ENCODE measurements around the gene DAPK2. TPM values are rescaled to one million over a fixed set of nuclear protein-coding genes. Genes with fewer than 3 reads are reported as not detected.

Gene DAPK2
- total RNA-seq, result 1 to 10 TPM; 3.6 to 7.7 TPM
- 5.9 TPM for polyA plus RNA-seq (ENCODE audit: insufficient read depth, low read depth, low replicate concordance)
- long read RNA-seq, donor 1, result 0 reads
- long read RNA-seq, donor 2, result 0 reads

GRCh38 chr15:64046421-64047153 lies at the start of gene DAPK2:
DAPK2 (minus strand) TSS chr15:64046485; CDS start chr15:64040261, 6,224 bp downstream.
- H3K9me3 ChIP-seq, result no peaks in the 10 kb centered on the region
- DNase-seq, result peak; percentile 70
- H3K4me3 ChIP-seq, result peak within 1 kb of the TSS; percentile 52 to 60
- H3K36me3 ChIP-seq (ENCODE audit: low read depth, missing control alignments), result no peaks in the 10 kb centered on the region
- H3K4me1 ChIP-seq, result peaks cover 9% of the 10 kb centered on the region
- 7% methylated on average over 16 to 26 of the region's 50 CpGs for WGBS, 2 donors
- TF ChIP-seq CTCF (IDR thresholded peaks at IDR 0.05) (peak; percentile 54 to 71 (median 69)), POLR2A (IDR thresholded peaks at IDR 0.05) (no peak)
- H3K27me3 ChIP-seq, result no peaks in the 10 kb centered on the region
- intact Hi-C loops (cut with DNase I; ENCODE audit: low total_unique reads), result no loop called here
- no peak within 1 kb of the TSS for H3K27ac ChIP-seq

- TF ChIP-seq CTCF (IDR thresholded peaks at IDR 0.05) (no peak), POLR2A (IDR thresholded peaks at IDR 0.05) (no peak)
- Histone ChIP-seq H3K4me3 (peak overlapping the region; percentile 81 to 97), H3K4me1 (peaks cover 25% of the 10 kb centered on the region), H3K9me3 (no peaks in the 10 kb centered on the region), H3K36me3 (ENCODE audit: low read depth, missing control alignments) (no peaks in the 10 kb centered on the region), H3K27ac (peak overlapping the region; percentile 79 to 90), H3K27me3 (no peaks in the 10 kb centered on the region)
- intact Hi-C loops (cut with DNase I; ENCODE audit: low total_unique reads), result loop anchor here (5.0 kb wide), 1 partner anchor 57 kb away; the partner anchor contains the start of gene SNX22
- 22 to 37% methylated on average over 4 of the region's 4 CpGs for WGBS, 2 donors
- DNase-seq, result no peak
Measured at GRCh38 chr15:64095431-64095794, 49.1 kb upstream of the DAPK2 start.

GRCh38 chr15:64093627-64094417 lies 47.5 kb upstream of the DAPK2 start, which contains the start of gene CIAO2A:
CIAO2A (minus strand) TSS chr15:64093838; CDS start chr15:64093768, 70 bp downstream.
- Histone ChIP-seq H3K4me1 (peaks cover 25% of the 10 kb centered on the region), H3K27me3 (no peaks in the 10 kb centered on the region), H3K4me3 (peak within 1 kb of the TSS; percentile 67 to 86), H3K27ac (peak within 1 kb of the TSS; percentile 87 to 93), H3K9me3 (no peaks in the 10 kb centered on the region), H3K36me3 (ENCODE audit: low read depth, missing control alignments) (no peaks in the 10 kb centered on the region)
- WGBS, 2 donors, result 0 to 1% methylated on average over 25 to 41 of the region's 41 CpGs
- TF ChIP-seq CTCF (IDR thresholded peaks at IDR 0.05), result no peak
- peak; percentile 3 for TF ChIP-seq POLR2A (IDR thresholded peaks at IDR 0.05)
- intact Hi-C loops (cut with DNase I; ENCODE audit: low total_unique reads), result no loop called here
- peak; percentile 99 for DNase-seq

GRCh38 chr15:64092864-64093626 lies 46.8 kb upstream of the DAPK2 start:
- TF ChIP-seq POLR2A (IDR thresholded peaks at IDR 0.05), result no peak
- no peak for TF ChIP-seq CTCF (IDR thresholded peaks at IDR 0.05)
- DNase-seq, result peak; percentile 73
- Histone ChIP-seq H3K36me3 (ENCODE audit: low read depth, missing control alignments) (no peaks in the 10 kb centered on the region), H3K4me1 (peaks cover 25% of the 10 kb centered on the region), H3K4me3 (peak overlapping the region; percentile 67 to 86), H3K9me3 (no peaks in the 10 kb centered on the region), H3K27ac (peak overlapping the region; percentile 87 to 93), H3K27me3 (no peaks in the 10 kb centered on the region)
- intact Hi-C loops (cut with DNase I; ENCODE audit: low total_unique reads), result no loop called here
- WGBS, 2 donors, result 2 to 3% methylated on average over 20 to 22 of the region's 22 CpGs
